Sigmoid colon (tissue), 7 donors: ENCODE measurements around the gene RAB43. TPM values are rescaled to one million over a fixed set of nuclear protein-coding genes. Genes with fewer than 3 reads are reported as not detected.
A peak's percentile ranks its signal among the peaks of the same experiment; 100 is the strongest.

ENCODE experiments used
- DNase-seq: peaks from one replicate; pipeline ENCODE4 v3.0.0-alpha.2; 2019
- H3K27ac ChIP-seq, 4 donors: fragments of 200-600 bp; sonication (generic); one replicate each; pipeline ENCODE4 v1.5.1; 2016 to 2019; ENCODE audit warnings: mild to moderate bottlenecking in 1 of 4
- H3K27me3 ChIP-seq, 3 donors: fragments of 200-600 bp; sonication (generic); one replicate each; pipeline ENCODE4 v1.5.1; 2019; ENCODE audit warnings: mild to moderate bottlenecking in 1 of 3
- H3K36me3 ChIP-seq, 4 donors: fragments of 200-600 bp; sonication (generic); one replicate each; pipeline ENCODE4 v1.5.1; 2016 to 2019
- H3K4me1 ChIP-seq, 4 donors: fragments of 200-600 bp; sonication (generic); one replicate each; pipeline ENCODE4 v1.5.1; 2017 to 2019
- H3K4me3 ChIP-seq, 4 donors: fragments of 200-600 bp; sonication (generic); one replicate each; pipeline ENCODE4 v1.5.1; 2017 to 2019; ENCODE audit warnings: mild to moderate bottlenecking in 2 of 4, moderate library complexity in 1 of 4
- H3K9me3 ChIP-seq, 4 donors: fragments of 200-600 bp in 3 of 4; sonication (generic) in 3 of 4; one replicate each; pipeline versions ENCODE4 v1.5.1 to v1.6.1; 2013 to 2019
- EP300 ChIP-seq, 4 donors: sonication (generic); formaldehyde crosslinking; IDR thresholded peaks; one replicate each; pipeline ENCODE4 v1.6.1; 2017; ENCODE audit warnings: antibody characterized with exemption in 4 of 4
- POLR2A ChIP-seq, 2 donors: fragments of 450-650 bp; IDR thresholded peaks; one replicate each; pipeline ENCODE4 v1.6.1; 2016; ENCODE audit warnings: antibody characterized with exemption in 2 of 2, mild to moderate bottlenecking in 2 of 2, moderate library complexity in 2 of 2
- POLR2AphosphoS5 ChIP-seq, 4 donors: sonication (generic); formaldehyde crosslinking; IDR thresholded peaks; one replicate each; pipeline ENCODE4 v1.6.1; 2017; ENCODE audit warnings: antibody characterized with exemption in 4 of 4
- WGBS, 2 donors: extraction: QIAGEN DNeasy Blood & Tissue Kit; methylation state at CpG; one replicate each; pipeline ENCODE4 v1.1.7; 2013; 5-methylcytosine and 5-hydroxymethylcytosine counted together
- intact Hi-C: fragments of 100-400 bp; cut with DNase I; formaldehyde crosslinking; loops from one replicate; pipeline ENCODE4 v1.15.1; 2023
- polyA plus RNA-seq, 3 donors: library from polyadenylated mRNA; stranded (reverse); fragments of 200-250 nt; gene quantifications; one replicate each; pipeline ENCODE4 v1.2.3, GENCODE V29; 2013
- total RNA-seq, 4 donors: library from RNA; depleted of rRNA; stranded (reverse); fragments of >200 nt; gene quantifications; one replicate each; pipeline ENCODE4 v1.1.0, GENCODE V29; 2016
- TF ChIP-seq, protein P1 (sequence below), 4 experiments: fragments of 450-650 bp in 3 of 4; fragments of 200-600 bp in 1 of 4; IDR thresholded peaks; one replicate each; pipeline ENCODE4 v1.5.1; 2016 to 2019; ENCODE audit warnings: antibody characterized with exemption in 4 of 4, mild to moderate bottlenecking in 3 of 4, moderate library complexity in 2 of 4
- donor health status: healthy with polysubstance abuse.
- donor health status: Bipolar disorder and iron deficiency.
- donor health status: healthy.

RAB43 gene
- total and polyA plus RNA-seq, 7 donors, result 2.8 to 31.3 (median 5.8) TPM

GRCh38 chr3:129051871-129052340 is 69.7 kb downstream of the RAB43 start:
- TF ChIP-seq, protein P1, sequence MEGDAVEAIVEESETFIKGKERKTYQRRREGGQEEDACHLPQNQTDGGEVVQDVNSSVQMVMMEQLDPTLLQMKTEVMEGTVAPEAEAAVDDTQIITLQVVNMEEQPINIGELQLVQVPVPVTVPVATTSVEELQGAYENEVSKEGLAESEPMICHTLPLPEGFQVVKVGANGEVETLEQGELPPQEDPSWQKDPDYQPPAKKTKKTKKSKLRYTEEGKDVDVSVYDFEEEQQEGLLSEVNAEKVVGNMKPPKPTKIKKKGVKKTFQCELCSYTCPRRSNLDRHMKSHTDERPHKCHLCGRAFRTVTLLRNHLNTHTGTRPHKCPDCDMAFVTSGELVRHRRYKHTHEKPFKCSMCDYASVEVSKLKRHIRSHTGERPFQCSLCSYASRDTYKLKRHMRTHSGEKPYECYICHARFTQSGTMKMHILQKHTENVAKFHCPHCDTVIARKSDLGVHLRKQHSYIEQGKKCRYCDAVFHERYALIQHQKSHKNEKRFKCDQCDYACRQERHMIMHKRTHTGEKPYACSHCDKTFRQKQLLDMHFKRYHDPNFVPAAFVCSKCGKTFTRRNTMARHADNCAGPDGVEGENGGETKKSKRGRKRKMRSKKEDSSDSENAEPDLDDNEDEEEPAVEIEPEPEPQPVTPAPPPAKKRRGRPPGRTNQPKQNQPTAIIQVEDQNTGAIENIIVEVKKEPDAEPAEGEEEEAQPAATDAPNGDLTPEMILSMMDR (IDR thresholded peaks at IDR 0.05), result no peak
- no peak for TF ChIP-seq POLR2A (IDR thresholded peaks at IDR 0.05)
- no peak for TF ChIP-seq EP300 (IDR thresholded peaks at IDR 0.05)
- TF ChIP-seq POLR2AphosphoS5 (IDR thresholded peaks at IDR 0.05), result no peak
- Histone ChIP-seq H3K4me1 (peaks cover 0 to 23% (median 17%) of the 10 kb centered on the region in 4 donors), H3K27ac (peak overlapping the region in 3 of 4 donors; percentile 60 to 73 (median 71)), H3K36me3 (no peaks in the 10 kb centered on the region), H3K27me3 (no peaks in the 10 kb centered on the region), H3K9me3 (no peaks in the 10 kb centered on the region), H3K4me3 (no peak overlapping the region)
- 16 to 49% methylated on average over 5 of the region's 5 CpGs for WGBS, 2 donors
- DNase-seq, result no peak
- intact Hi-C loops, result loop anchor here (5.0 kb wide), 2 partner anchors 35 to 195 kb away; partner anchors contain the start of gene COPG1

- 56 to 82% methylated on average over 12 of the region's 12 CpGs for WGBS, 2 donors
Measured at GRCh38 chr3:129050556-129051295, 70.9 kb downstream of the RAB43 start.

DNA sequence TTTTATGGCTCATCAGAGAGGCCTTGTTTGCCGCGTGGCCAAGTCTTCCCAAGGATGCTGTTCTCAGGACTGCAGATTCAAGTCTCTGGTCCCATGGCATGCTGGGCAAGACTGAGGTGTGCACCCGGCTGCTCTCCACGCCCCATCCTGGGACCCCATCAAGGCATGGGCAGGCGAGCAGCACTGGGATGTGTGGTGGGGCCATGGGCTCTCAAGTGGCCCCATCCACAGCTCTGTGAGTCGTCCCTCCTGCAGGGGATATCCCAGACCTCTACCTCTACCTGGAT is 74.1 kb downstream of the RAB43 start:
- 75 to 96% methylated on average over 6 of the region's 6 CpGs for WGBS, 2 donors
- TF ChIP-seq POLR2A (IDR thresholded peaks at IDR 0.05) (no peak), POLR2AphosphoS5 (IDR thresholded peaks at IDR 0.05) (no peak), EP300 (IDR thresholded peaks at IDR 0.05) (no peak)
- TF ChIP-seq, protein P1 (IDR thresholded peaks at IDR 0.05), result no peak

More at GRCh38 chr3:129050556-129051295, 70.9 kb downstream of the RAB43 start:
- H3K27ac ChIP-seq, result no peak overlapping the region
- DNase-seq, result no peak
- H3K27me3 ChIP-seq, result peaks cover 4 to 11% (median 10%) of the 10 kb centered on the region in 3 donors
- TF ChIP-seq, protein P1 (IDR thresholded peaks at IDR 0.05), result no peak
- TF ChIP-seq EP300 (IDR thresholded peaks at IDR 0.05), result no peak
- TF ChIP-seq POLR2A (IDR thresholded peaks at IDR 0.05), result no peak
- no peak for TF ChIP-seq POLR2AphosphoS5 (IDR thresholded peaks at IDR 0.05)
- peaks cover 0 to 30% (median 23%) of the 10 kb centered on the region in 4 donors for H3K4me1 ChIP-seq
- H3K4me3 ChIP-seq, result no peak overlapping the region
- intact Hi-C loops, result loop anchor here (5.0 kb wide), 2 partner anchors 37 to 197 kb away; partner anchors contain the start of gene COPG1
- H3K36me3 ChIP-seq, result no peaks in the 10 kb centered on the region
- H3K9me3 ChIP-seq, result no peaks in the 10 kb centered on the region

GRCh38 chr3:129046732-129047552 is 74.7 kb downstream of the RAB43 start:
- TF ChIP-seq POLR2AphosphoS5 (IDR thresholded peaks at IDR 0.05) (no peak), EP300 (IDR thresholded peaks at IDR 0.05) (no peak), POLR2A (IDR thresholded peaks at IDR 0.05) (no peak)
- TF ChIP-seq, protein P1 (IDR thresholded peaks at IDR 0.05), result no peak
- Histone ChIP-seq H3K27me3 (peaks cover 7 to 33% (median 22%) of the 10 kb centered on the region in 3 donors), H3K27ac (no peak overlapping the region), H3K9me3 (no peaks in the 10 kb centered on the region), H3K36me3 (no peaks in the 10 kb centered on the region), H3K4me3 (no peak overlapping the region), H3K4me1 (peaks cover 0 to 13% (median 9%) of the 10 kb centered on the region in 4 donors)
- peak; percentile 61 for DNase-seq
- intact Hi-C loops, result no loop called here
- WGBS, 2 donors, result 67 to 88% methylated on average over 46 of the region's 46 CpGs

More for the DNA sequence above, 74.1 kb downstream of the RAB43 start:
- Histone ChIP-seq H3K36me3 (no peaks in the 10 kb centered on the region), H3K4me1 (peaks cover 0 to 19% (median 11%) of the 10 kb centered on the region in 4 donors), H3K27ac (no peak overlapping the region), H3K9me3 (no peaks in the 10 kb centered on the region), H3K4me3 (no peak overlapping the region), H3K27me3 (peaks cover 7 to 33% (median 22%) of the 10 kb centered on the region in 3 donors)
- peak; percentile 56 for DNase-seq
- intact Hi-C loops, result no loop called here
